Measurements from ENCODE around the gene MRPL23.

GRCh38 chr11:1924646-1925372 is 22.3 kb upstream of the MRPL23 start:
- TF ChIP-seq CTCF (conservative IDR thresholded peaks at IDR 0.05; ENCODE audit: low read length) (no peak), EZH2phosphoT487 (IDR thresholded peaks at IDR 0.05; ENCODE audit: borderline replicate concordance) (no peak)

All from Loucy (cell line).